ENCODE measurements around the gene TMCC1.

TMCC1 gene

DNA sequence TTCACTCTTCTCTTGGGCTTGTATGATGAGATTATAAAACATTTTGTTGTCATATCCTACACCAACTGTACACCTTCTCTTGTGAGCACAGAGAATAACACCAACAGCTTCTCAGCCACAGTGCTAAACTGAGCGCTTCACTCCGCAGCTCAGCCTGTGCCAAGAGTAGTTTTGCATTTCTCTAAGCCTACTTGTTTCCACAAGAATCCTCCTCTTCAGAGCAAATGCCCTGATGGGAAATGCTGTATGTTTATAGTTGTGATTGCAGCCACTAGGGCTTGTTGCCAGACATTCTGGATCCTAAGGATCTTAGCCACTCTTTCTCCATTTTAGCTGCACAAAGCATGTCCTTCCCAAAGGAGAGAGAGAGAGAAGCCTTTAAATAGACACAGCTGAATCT is 148.3 kb downstream of the TMCC1 start:
- no peaks in the 10 kb centered on the region for H3K36me3 ChIP-seq
- TF ChIP-seq, protein P1, sequence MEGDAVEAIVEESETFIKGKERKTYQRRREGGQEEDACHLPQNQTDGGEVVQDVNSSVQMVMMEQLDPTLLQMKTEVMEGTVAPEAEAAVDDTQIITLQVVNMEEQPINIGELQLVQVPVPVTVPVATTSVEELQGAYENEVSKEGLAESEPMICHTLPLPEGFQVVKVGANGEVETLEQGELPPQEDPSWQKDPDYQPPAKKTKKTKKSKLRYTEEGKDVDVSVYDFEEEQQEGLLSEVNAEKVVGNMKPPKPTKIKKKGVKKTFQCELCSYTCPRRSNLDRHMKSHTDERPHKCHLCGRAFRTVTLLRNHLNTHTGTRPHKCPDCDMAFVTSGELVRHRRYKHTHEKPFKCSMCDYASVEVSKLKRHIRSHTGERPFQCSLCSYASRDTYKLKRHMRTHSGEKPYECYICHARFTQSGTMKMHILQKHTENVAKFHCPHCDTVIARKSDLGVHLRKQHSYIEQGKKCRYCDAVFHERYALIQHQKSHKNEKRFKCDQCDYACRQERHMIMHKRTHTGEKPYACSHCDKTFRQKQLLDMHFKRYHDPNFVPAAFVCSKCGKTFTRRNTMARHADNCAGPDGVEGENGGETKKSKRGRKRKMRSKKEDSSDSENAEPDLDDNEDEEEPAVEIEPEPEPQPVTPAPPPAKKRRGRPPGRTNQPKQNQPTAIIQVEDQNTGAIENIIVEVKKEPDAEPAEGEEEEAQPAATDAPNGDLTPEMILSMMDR (IDR thresholded peaks at IDR 0.05; ENCODE audit: low read depth, low read length) = no peak
- no peaks in the 10 kb centered on the region for H3K27me3 ChIP-seq (ENCODE audit: insufficient read depth, low read depth, severe bottlenecking)
- H3K27ac ChIP-seq = no peak overlapping the region
- DNase-seq = no peak
- no peak overlapping the region for H3K4me3 ChIP-seq (ENCODE audit: low read depth, low read length)
- H3K9me3 ChIP-seq (ENCODE audit: severe bottlenecking) = no peaks in the 10 kb centered on the region

DNA sequence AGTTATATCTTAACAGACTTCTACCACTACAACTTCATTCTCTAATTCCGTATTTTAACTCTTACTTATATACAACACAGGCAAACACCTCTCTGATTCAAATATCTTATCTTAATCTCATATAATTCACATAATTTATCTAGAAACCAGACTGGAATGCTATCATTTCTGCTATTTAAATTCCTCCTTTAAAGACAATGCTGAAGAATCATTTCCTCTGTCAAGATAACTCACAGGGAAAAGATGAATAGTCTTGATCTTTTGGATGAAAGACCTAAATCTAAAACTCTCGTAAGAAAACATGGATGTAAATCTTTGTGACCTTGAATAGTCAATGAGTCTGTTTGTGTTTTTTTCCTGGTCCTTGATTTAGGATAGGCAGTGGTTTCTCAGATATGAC is 151.7 kb downstream of the TMCC1 start:
- TF ChIP-seq, protein P1 (IDR thresholded peaks at IDR 0.05; ENCODE audit: low read depth, low read length) = no peak
- no peaks in the 10 kb centered on the region for H3K36me3 ChIP-seq
- H3K27me3 ChIP-seq (ENCODE audit: insufficient read depth, low read depth, severe bottlenecking) = no peaks in the 10 kb centered on the region
- H3K9me3 ChIP-seq (ENCODE audit: severe bottlenecking) = no peaks in the 10 kb centered on the region
- H3K4me3 ChIP-seq (ENCODE audit: low read depth, low read length) = no peak overlapping the region
- DNase-seq = no peak
- no peak overlapping the region for H3K27ac ChIP-seq

DNA sequence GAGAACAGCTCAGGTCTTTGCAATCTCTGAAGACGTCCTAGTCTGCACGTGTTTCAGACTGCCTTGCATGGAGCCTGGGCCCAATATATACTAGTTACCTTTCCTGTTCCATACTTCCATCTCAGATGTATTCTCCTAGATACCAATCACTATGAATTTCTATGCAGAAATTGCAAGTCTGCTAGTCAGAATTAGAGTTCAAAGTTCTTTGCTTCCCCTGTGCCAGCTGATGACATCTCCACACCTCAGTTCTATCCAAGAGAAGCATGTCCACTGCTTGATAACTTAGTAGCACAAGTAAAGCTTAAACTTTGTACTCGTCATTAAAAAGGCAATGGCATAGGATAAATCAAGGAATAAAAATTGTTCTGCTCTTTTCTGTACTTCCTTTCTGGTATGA is 153.4 kb downstream of the TMCC1 start:
- H3K4me3 ChIP-seq (ENCODE audit: low read depth, low read length) = no peak overlapping the region
- H3K27ac ChIP-seq = no peak overlapping the region
- no peaks in the 10 kb centered on the region for H3K36me3 ChIP-seq
- no peaks in the 10 kb centered on the region for H3K9me3 ChIP-seq (ENCODE audit: severe bottlenecking)
- H3K27me3 ChIP-seq (ENCODE audit: insufficient read depth, low read depth, severe bottlenecking) = no peaks in the 10 kb centered on the region
- TF ChIP-seq, protein P1 (IDR thresholded peaks at IDR 0.05; ENCODE audit: low read depth, low read length) = no peak
- no peak for DNase-seq

DNA sequence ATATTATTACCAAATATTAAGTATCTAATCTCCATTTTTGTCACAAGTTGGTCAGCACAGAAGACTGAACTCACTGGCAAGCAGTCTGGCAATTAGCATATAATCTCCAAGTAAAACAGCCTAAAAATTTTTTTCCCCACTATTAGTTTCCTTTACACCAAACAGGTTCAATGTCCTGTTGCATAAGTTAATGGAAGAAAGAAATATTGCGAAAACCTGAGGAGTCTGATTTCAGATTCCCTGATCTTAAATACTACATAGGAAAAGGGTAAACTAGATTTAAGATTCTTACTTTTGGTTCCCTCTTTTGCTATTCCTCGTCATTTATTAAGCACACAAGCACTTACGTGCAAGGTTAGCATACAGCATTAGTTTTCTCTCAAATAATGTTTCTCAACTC is 153.9 kb downstream of the TMCC1 start:
- H3K9me3 ChIP-seq (ENCODE audit: severe bottlenecking) = no peaks in the 10 kb centered on the region
- no peak overlapping the region for H3K27ac ChIP-seq
- H3K36me3 ChIP-seq = no peaks in the 10 kb centered on the region
- H3K4me3 ChIP-seq (ENCODE audit: low read depth, low read length) = no peak overlapping the region
- TF ChIP-seq, protein P1 (IDR thresholded peaks at IDR 0.05; ENCODE audit: low read depth, low read length) = no peak
- DNase-seq = no peak
- no peaks in the 10 kb centered on the region for H3K27me3 ChIP-seq (ENCODE audit: insufficient read depth, low read depth, severe bottlenecking)

DNA sequence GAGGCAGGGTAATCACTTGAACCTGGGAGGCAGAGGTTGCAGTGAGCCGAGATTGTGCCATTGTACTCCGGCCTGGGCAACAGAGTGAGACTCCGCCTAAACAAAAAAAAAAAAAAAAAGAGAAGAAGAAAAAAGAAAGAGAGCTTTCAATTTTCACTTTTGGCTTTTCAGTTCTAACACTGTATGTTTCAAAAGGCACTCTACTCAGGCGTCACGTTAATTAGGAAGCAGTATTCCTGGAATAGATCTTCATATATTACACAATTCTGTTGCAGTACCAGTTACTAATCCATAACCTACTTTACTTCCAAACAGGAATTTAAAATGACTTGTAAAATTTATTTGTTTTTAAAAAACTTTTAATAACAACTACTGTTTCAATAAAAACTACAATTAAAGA is 155.3 kb downstream of the TMCC1 start:
- Histone ChIP-seq H3K27ac (no peak overlapping the region), H3K9me3 (ENCODE audit: severe bottlenecking) (no peaks in the 10 kb centered on the region), H3K4me3 (ENCODE audit: low read depth, low read length) (no peak overlapping the region), H3K27me3 (ENCODE audit: insufficient read depth, low read depth, severe bottlenecking) (no peaks in the 10 kb centered on the region), H3K36me3 (no peaks in the 10 kb centered on the region)
- DNase-seq = no peak
- TF ChIP-seq, protein P1 (IDR thresholded peaks at IDR 0.05; ENCODE audit: low read depth, low read length) = no peak

DNA sequence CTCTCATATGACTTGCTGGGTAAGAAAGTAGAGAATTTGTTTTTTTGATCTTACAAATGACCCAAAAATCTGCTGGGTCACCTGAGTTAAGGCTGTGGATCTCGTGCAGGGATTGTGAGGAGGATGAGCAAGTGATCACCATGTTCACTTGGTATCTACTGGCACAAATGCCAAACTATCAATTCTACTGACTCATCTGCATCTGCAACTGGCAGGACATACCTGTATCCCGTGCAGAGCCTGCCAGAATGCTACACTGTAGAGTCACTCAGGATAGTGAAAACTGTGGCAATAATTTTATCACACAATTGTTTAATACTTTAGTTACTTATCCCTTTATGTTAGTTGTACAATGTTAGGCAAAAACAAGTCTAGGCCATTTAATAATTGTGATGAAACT is 157.4 kb downstream of the TMCC1 start:
- Histone ChIP-seq H3K27ac (no peak overlapping the region), H3K27me3 (ENCODE audit: insufficient read depth, low read depth, severe bottlenecking) (no peaks in the 10 kb centered on the region), H3K36me3 (no peaks in the 10 kb centered on the region), H3K9me3 (ENCODE audit: severe bottlenecking) (no peaks in the 10 kb centered on the region), H3K4me3 (ENCODE audit: low read depth, low read length) (no peak overlapping the region)
- TF ChIP-seq, protein P1 (IDR thresholded peaks at IDR 0.05; ENCODE audit: low read depth, low read length) = no peak
- DNase-seq = no peak
